ENCODE results near the gene HECTD4.
"Not testable (repeated sequence)": the region's sequence is repeated elsewhere in the genome, so short reads cannot be mapped to it uniquely, and the experiment has no call there.

The HECTD4 gene

GRCh38 chr12:112401903-112402498, 19.8 kb upstream of the HECTD4 start:
- DNase-seq = no peak

DNA sequence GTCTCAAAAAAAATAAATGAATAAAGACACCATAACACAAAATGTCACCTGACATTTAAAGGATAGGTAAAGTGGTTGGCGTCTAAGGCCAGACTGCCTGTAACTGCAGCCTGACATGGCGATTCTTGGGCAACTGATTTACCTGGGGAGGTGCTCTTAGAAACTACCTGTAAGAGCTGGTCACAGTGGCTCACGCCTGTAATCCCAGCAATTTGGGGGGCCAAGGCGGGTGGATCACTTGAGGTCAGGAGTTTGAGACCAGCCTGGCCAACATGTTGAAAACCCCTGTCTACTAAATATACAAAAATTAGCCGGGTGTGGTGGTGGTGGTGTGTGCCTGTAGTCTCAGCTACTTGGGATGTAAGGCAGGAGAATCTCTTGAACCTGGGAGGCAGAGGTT, 18.8 kb upstream of the HECTD4 start:
- no peak for DNase-seq

DNA sequence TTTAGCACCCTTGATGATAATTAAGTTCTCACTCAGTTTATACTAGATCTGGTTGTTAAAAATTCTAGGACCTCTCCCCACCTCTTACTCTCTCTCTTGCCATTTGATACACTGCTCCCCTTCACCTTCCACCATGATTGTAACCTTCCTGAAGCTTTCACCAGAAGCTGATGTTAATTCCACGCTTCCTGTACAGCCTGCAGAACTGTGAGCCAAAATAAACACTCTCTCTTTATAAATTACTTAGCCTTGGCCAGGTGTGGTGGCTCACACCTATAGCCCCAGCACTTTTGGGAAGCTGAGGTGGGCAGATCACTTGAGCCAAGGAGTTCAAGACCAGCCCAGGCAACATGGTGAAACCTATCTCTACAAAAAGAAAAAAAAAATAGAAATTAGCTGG, 11.1 kb upstream of the HECTD4 start:
- DNase-seq = no peak

- DNase-seq = not testable (repeated sequence)
Measured at GRCh38 chr12:112389922-112390654, 7.9 kb upstream of the HECTD4 start.

DNA sequence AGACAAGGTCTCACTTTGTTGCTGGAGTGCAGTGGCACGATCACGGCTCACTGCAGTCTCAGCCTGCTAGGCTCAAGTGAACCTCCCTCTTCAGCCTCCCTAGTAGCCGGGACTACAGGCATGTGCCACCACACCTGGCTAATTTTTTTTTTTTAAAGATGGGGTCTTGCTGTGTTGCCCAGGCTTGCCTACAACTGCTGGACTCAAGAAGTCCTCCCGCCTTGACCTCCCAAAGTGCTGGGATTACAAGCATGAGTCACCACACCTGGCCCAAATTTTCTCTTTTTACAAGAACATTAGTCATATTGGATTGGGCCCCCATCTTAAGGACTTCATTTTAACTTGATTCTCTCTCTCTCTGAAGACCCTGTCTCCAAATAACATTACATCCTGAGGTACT, 7.0 kb upstream of the HECTD4 start:
- no peak for DNase-seq

GRCh38 chr12:112386726-112387125, 4.5 kb upstream of the HECTD4 start:
- DNase-seq = no peak

DNA sequence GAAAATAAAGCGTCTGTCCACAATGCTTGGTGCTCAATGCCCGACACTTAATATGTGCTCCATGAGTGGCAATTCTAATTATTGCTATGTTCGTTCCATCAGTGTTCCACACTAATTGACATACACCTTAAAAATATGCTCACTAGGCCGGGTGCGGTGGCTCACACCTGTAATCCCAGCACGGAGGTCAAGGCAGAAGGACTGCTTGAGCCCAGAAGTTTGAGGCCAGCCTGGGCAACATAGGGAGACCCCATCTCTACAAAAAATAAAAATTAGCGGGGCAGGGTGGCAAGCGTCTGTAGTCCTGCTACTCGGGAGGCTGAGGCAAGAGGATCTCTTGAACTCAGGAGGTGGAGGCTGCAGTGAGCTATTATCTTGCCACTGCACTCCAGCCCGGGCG, 635 bp upstream of the HECTD4 start:
- no peak for DNase-seq

- no peak for DNase-seq
Measured at GRCh38 chr12:112381406-112381882, 787 bp downstream of the HECTD4 start.

GRCh38 chr12:112380663-112381405, 1.4 kb downstream of the HECTD4 start:
- DNase-seq = no peak

- no peak for DNase-seq
Measured at GRCh38 chr12:112375105-112375504, 7.1 kb downstream of the HECTD4 start.

DNA sequence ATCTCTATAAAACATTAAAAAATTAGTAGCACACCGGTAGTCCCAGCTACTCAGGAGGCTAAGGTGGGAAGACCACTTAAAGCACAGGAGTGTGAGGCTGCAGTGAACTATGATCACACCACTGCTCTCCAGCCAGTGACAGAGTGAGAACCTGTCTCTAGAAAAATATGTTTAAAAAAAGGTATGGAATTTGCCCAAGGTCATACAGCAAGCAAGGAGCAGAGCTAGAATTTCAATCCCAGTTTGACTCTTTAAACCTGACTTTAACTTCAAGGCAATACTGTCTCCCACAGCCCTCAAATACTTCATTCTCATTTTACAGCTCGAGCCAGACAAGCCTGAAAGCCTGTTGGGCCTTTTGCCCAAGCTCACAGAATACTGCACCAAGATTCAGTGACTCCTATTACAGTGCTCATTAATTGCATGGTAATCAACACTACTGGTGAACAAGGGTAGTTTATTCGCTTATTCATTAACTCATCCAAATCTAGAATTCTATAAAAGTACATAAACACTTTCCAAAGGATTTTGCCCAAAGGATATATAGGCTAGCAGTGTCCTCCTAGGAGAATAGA, 8.0 kb downstream of the HECTD4 start:
- DNase-seq = no peak

- no peak for DNase-seq
Measured at GRCh38 chr12:112370868-112371510, 11.2 kb downstream of the HECTD4 start.

- no peak for DNase-seq
Measured at GRCh38 chr12:112370199-112370598, 12.0 kb downstream of the HECTD4 start.

- no peak for DNase-seq
Measured at GRCh38 chr12:112368856-112369255, 13.4 kb downstream of the HECTD4 start.

GRCh38 chr12:112367965-112368364, 14.3 kb downstream of the HECTD4 start:
- DNase-seq = no peak

DNA sequence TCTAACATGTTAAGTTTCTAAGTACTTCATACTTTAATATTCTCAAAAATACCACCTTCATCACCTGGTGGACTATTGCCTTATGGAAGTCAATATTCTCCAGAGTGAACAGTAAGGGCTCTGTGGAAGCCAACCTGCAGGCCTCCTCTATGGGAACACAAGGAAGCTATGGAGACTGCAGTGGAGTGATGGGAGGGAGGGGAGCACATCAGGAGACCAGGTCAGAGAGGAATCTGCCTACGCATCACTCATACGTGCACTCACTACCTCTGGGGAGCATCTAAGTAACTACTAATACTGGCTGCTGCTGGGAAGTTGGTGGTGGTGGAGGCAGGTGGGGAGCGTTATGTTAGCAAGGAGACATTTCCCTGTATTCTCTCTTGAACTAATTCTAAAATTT, 19.9 kb downstream of the HECTD4 start:
- no peak for DNase-seq

DNA sequence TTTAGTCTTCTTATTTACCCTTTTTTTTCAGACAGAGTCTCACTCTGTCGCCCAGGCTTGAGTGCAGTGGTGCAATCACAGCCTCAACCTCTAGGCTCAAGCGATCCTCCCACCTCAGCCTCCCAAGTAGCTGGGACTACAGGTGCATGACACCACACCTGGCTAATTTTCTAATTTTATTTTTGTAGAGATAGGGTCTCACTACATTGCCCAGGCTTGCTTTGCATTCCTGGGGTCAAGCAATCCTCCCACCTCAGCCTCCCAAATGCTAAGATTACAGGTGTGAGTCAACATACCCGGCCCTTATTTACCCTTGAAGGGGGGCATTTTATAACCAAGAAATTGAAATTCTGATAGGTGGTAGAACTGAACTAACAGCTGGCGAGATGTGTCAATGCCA, 21.0 kb downstream of the HECTD4 start:
- no peak for DNase-seq

GRCh38 chr12:112359290-112359689, 22.9 kb downstream of the HECTD4 start:
- no peak for DNase-seq

- no peak for DNase-seq
Measured at GRCh38 chr12:112357214-112357613, 25.0 kb downstream of the HECTD4 start.

DNA sequence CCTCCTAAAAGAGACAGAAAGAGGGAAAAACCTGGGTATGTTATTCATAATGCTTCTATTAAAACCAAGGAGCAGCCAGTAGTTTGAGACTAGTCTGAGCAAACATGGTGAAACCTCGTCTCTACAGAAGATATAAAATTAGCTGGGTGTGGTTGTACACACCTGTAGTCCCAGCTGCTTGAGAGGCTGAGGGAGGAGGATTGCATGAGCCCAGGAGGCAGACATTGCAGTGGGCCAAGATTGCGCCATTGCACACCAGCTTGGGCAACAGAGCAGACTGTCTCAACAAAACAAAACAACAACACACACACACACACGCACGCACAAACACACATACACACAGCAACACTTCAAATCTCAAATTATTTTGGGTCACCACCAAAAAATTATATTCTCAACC, 27.8 kb downstream of the HECTD4 start:
- no peak for DNase-seq

DNA sequence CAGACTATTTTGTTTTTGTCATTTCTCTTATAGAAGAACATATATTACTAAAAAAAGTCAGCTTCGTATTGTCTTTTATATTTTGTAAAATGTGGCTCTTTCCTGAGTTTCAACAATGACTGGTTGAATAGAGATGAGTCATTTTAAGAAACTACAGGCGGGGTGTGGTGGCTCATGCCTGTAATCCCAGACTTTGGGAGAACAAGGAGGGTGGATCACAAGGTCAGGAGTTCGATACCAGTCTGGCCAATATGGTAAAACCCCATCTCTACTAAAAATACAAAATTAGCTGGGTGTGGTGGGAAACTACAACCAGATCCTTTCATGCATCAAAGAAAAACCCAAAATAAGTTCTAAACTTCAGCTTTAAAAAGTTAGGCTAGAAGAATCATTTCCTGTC, 28.8 kb downstream of the HECTD4 start:
- no peak for DNase-seq

- no peak for DNase-seq
Measured at GRCh38 chr12:112352921-112353320, 29.3 kb downstream of the HECTD4 start.
